Esophagus (tissue), 2 donors: ENCODE results near the gene SH3BP4. TPM values are rescaled to one million over a fixed set of nuclear protein-coding genes. Genes with fewer than 3 reads are reported as not detected.
"Not testable (repeated sequence)": the region's sequence is repeated elsewhere in the genome, so short reads cannot be mapped to it uniquely, and the experiment has no call there.

Experiments used
- H3K27ac ChIP-seq, 2 donors: one replicate each; pipeline ENCODE4 v1.5.1; 2013; ENCODE audit warnings: low read depth in 2 of 2, mild to moderate bottlenecking in 2 of 2, inconsistent platforms in 1 of 2, low read length in 1 of 2, moderate library complexity in 1 of 2
- H3K27me3 ChIP-seq, 2 donors: one replicate each; pipeline ENCODE4 v1.6.1; 2013; ENCODE audit warnings: low read length in 2 of 2, control low read depth in 1 of 2, mild to moderate bottlenecking in 1 of 2; ENCODE audit not compliant: insufficient read depth in 2 of 2, control insufficient read depth in 1 of 2
- H3K36me3 ChIP-seq, 2 donors: one replicate each; pipeline ENCODE4 v1.6.1; 2013; ENCODE audit warnings: low read length in 1 of 2; ENCODE audit not compliant: control insufficient read depth in 2 of 2, insufficient read depth in 2 of 2
- H3K4me1 ChIP-seq, 2 donors: one replicate each; pipeline ENCODE4 v1.6.1; 2013; ENCODE audit warnings: low read length in 1 of 2; ENCODE audit not compliant: control insufficient read depth in 2 of 2, insufficient read depth in 2 of 2
- H3K4me3 ChIP-seq, 2 donors: one replicate each; pipeline ENCODE4 v1.5.1; 2013; ENCODE audit warnings: low read length in 2 of 2, mild to moderate bottlenecking in 2 of 2, low read depth in 1 of 2, moderate library complexity in 1 of 2
- H3K9me3 ChIP-seq, 2 donors: one replicate each; pipeline ENCODE4 v1.6.1; 2013; ENCODE audit warnings: mild to moderate bottlenecking in 2 of 2, low read depth in 1 of 2, low read length in 1 of 2, moderate library complexity in 1 of 2; ENCODE audit not compliant: control insufficient read depth in 2 of 2, insufficient read depth in 1 of 2
- WGBS, 2 donors: extraction: QIAGEN DNeasy Blood & Tissue Kit; methylation state at CpG; one replicate each; pipeline ENCODE4 v1.1.7; 2013; 5-methylcytosine and 5-hydroxymethylcytosine counted together
- polyA plus RNA-seq, 2 donors: library from polyadenylated mRNA; stranded (reverse); fragments of 200-250 nt; gene quantifications; one replicate each; pipeline ENCODE4 v1.2.3, GENCODE V29; 2013
- donor health status: healthy with polysubstance abuse.
- donor health status: Bipolar disorder and iron deficiency.

SH3BP4 gene
- polyA plus RNA-seq, 2 donors = 4.4 to 5.5 TPM

DNA sequence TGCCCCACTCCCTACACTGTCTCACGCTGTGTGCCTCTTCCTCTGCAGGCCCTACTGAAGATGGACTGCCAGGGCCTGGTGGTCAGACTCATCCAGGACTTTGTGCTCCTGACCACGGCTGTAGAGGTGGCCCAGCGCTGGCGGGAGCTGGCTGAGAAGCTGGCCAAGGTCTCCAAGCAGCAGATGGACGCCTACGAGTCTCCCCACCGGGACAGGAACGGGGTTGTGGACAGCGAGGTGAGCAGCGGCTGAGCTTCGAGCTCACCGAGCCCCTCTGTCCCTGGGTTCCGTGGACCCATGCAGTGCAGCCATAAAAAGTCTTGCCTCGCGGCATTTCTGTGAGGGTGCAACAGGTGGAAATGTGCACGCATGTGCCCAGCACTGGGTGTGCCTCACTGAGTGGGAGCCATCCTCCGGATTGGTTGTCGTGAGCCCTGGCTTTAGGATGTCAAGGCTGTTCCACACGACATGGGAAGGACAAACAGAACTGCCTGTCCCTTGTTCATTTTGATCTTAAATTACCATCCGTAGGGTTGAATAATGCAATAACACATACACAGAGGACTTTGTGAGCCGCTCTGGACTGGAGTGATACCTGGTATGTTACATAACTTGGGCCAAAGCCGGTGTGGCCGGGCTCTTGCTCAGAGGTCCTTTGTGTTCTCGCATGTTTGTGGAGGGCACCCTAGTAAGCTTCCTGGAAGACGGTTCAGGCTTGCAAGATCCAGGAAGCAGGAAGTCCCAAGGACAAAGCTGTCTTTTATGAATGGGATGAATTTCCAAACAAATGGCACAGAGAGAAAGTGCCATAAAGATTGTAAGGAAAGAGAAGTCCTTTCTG lies 100.9 kb downstream of the SH3BP4 start:
- H3K27ac ChIP-seq = no peak overlapping the region
- peaks cover 5 to 9% of the 10 kb centered on the region in 2 donors for H3K4me1 ChIP-seq
- H3K4me3 ChIP-seq = no peak overlapping the region
- H3K36me3 ChIP-seq = peaks cover 3 to 9% of the 10 kb centered on the region in 2 donors
- no peaks in the 10 kb centered on the region for H3K9me3 ChIP-seq
- H3K27me3 ChIP-seq = no peaks in the 10 kb centered on the region
- WGBS, 2 donors = 86 to 90% methylated on average over 25 of the region's 25 CpGs

- Histone ChIP-seq H3K27me3 (no peaks in the 10 kb centered on the region), H3K36me3 (peaks cover 3 to 9% of the 10 kb centered on the region in 2 donors), H3K9me3 (no peaks in the 10 kb centered on the region), H3K4me3 (no peak overlapping the region), H3K27ac (no peak overlapping the region), H3K4me1 (peaks cover 5 to 9% of the 10 kb centered on the region in 2 donors)
- WGBS, 2 donors = 86% methylated on average over 16 of the region's 16 CpGs
Observed at GRCh38 chr2:235053651-235054050, 101.8 kb downstream of the SH3BP4 start.

DNA sequence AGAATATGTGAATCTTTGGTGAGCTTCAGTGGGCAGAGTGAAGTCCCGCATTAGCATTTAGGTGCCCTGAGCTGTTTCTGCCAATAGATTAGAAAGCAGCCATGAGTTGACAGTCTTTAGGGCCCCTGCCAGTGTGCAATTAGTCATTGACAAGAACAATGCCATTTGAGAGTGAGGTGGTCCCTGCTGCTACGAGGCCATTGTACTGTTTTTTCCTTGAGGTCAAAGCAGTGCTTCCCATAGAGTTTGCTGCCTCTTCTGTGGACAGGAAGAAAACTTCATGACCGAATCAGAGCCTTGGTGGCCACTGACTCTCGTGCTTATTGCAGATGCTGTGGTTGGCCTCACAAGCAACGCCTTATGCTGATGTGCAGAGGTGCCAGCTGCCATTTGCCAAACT lies 102.7 kb downstream of the SH3BP4 start:
- Histone ChIP-seq H3K4me1 (peaks cover 5 to 6% of the 10 kb centered on the region in 2 donors), H3K36me3 (peaks cover 3 to 9% of the 10 kb centered on the region in 2 donors), H3K27ac (no peak overlapping the region), H3K27me3 (no peaks in the 10 kb centered on the region), H3K4me3 (no peak overlapping the region), H3K9me3 (no peaks in the 10 kb centered on the region)
- 76 to 81% methylated on average over 5 of the region's 5 CpGs for WGBS, 2 donors

- Histone ChIP-seq H3K4me1 (peaks cover 5 to 6% of the 10 kb centered on the region in 2 donors), H3K4me3 (no peak overlapping the region), H3K9me3 (no peaks in the 10 kb centered on the region), H3K27ac (no peak overlapping the region), H3K27me3 (no peaks in the 10 kb centered on the region), H3K36me3 (peaks cover 3 to 9% of the 10 kb centered on the region in 2 donors)
- 84 to 86% methylated on average over 7 of the region's 7 CpGs for WGBS, 2 donors
Observed at GRCh38 chr2:235054919-235055318, 103.1 kb downstream of the SH3BP4 start.

- Histone ChIP-seq H3K4me3 (no peak overlapping the region), H3K27ac (no peak overlapping the region), H3K36me3 (peaks cover 3 to 9% of the 10 kb centered on the region in 2 donors), H3K9me3 (no peaks in the 10 kb centered on the region), H3K27me3 (no peaks in the 10 kb centered on the region), H3K4me1 (peaks cover 5 to 6% of the 10 kb centered on the region in 2 donors)
- 77 to 78% methylated on average over 12 of the region's 12 CpGs for WGBS, 2 donors
Observed at GRCh38 chr2:235055891-235056516, 104.2 kb downstream of the SH3BP4 start.

DNA sequence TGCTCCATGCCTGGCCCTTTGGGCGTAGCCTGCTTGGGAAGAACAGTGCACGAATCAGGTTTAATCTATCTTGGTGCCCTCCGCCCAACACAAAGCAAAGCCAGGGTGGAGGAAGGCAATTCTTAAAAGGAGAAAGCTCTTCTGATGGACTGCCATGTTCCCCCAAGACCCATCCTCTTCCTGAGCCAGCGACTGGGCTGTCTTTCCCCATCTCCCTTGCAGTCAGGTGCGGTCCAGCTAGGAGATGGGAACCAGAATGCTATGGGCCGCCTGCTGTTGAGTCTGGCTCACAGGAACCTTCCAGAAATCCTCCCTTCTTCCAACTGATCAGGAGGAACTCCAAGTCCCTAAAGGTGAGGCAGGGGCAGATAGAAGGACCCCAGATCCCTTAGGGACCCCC lies 105.0 kb downstream of the SH3BP4 start:
- Histone ChIP-seq H3K9me3 (no peaks in the 10 kb centered on the region), H3K4me3 (no peak overlapping the region), H3K36me3 (peaks cover 3 to 9% of the 10 kb centered on the region in 2 donors), H3K27me3 (no peaks in the 10 kb centered on the region), H3K27ac (no peak overlapping the region), H3K4me1 (peaks cover 0 to 3% of the 10 kb centered on the region in 2 donors)
- 91 to 92% methylated on average over 6 of the region's 6 CpGs for WGBS, 2 donors

GRCh38 chr2:235057616-235058015 lies 105.8 kb downstream of the SH3BP4 start:
- WGBS, 2 donors = 95 to 100% methylated on average over 1 to 2 of the region's 3 CpGs
- H3K4me3 ChIP-seq, H3K4me1 ChIP-seq, H3K27ac ChIP-seq, H3K27me3 ChIP-seq, H3K9me3 ChIP-seq, H3K36me3 ChIP-seq: not testable (repeated sequence)

DNA sequence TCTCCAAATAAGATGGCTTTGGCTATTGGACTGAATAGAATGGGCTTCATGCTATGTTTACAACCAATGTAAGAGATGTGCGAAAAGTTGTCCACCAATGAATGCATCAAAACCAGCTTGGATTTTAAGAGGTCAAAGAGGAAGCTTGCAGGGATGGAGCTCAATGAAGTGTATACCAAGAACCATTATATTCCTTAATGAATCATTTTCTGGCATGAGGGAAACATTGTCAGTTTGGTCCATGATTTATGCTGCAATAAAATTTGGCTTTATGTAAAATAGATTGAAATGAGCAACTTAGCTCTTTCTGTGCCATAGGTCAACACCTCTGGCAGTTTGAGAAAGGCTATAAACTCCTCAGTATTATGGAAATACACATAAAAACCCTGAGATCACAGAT lies 107.3 kb downstream of the SH3BP4 start:
- peaks cover 0 to 3% of the 10 kb centered on the region in 2 donors for H3K36me3 ChIP-seq
- H3K4me1 ChIP-seq = no peaks in the 10 kb centered on the region
- WGBS, 2 donors = 95 to 96% methylated on average over 1 of the region's 1 CpG

GRCh38 chr2:235061656-235062055 lies 109.8 kb downstream of the SH3BP4 start:
- Histone ChIP-seq H3K4me1 (no peaks in the 10 kb centered on the region), H3K27ac (no peak overlapping the region), H3K9me3 (no peaks in the 10 kb centered on the region), H3K4me3 (no peak overlapping the region), H3K27me3 (no peaks in the 10 kb centered on the region), H3K36me3 (no peaks in the 10 kb centered on the region)
- WGBS, 2 donors = 94% methylated on average over 10 of the region's 10 CpGs

More for the DNA sequence above, 107.3 kb downstream of the SH3BP4 start:
- Histone ChIP-seq H3K9me3 (no peaks in the 10 kb centered on the region), H3K27ac (no peak overlapping the region), H3K27me3 (no peaks in the 10 kb centered on the region), H3K4me3 (no peak overlapping the region)
